Caco-2 (cell line): ENCODE measurements around the gene GAS7. TPM values are rescaled to one million over a fixed set of nuclear protein-coding genes. Genes with fewer than 3 reads are reported as not detected.

Experiments used
- BruUV-seq: library from RNA; stranded (reverse); fragments of 400-500 nt; replicated peaks from 2 replicates; lab custom pipeline; 2021; lab: Mats Ljungman, UMichigan
- CTCF ChIA-PET: fragments of 300-600 bp; sonication (Branson Sonifier 250); formaldehyde crosslinking; loops from one replicate; lab custom pipeline; 2022; ENCODE audit warnings: antibody characterized with exemption; lab: Charles Lee
- POLR2A ChIA-PET: fragments of 300-600 bp; sonication (Branson Sonifier 250); formaldehyde crosslinking; loops from one replicate; lab custom pipeline; 2022; ENCODE audit warnings: antibody characterized with exemption; lab: Charles Lee
- DNase-seq, 2 experiments: peaks; one replicate each; pipeline versions ENCODE4 v3.0.0 to v3.0.0-alpha.2; 2020 to 2022
- H3K27me3 ChIP-seq: replicated peaks from 2 replicates; pipeline ENCODE4 v1.6.0; 2011; ENCODE audit warnings: low read length; ENCODE audit not compliant: control insufficient read depth, insufficient read depth
- H3K36me3 ChIP-seq: 2 replicates; pipeline ENCODE4 v1.5.1; 2011; ENCODE audit warnings: low read length; ENCODE audit not compliant: control insufficient read depth, insufficient read depth
- H3K4me1 ChIP-seq: fragments of 250-450 bp; sonication (Bioruptor Pico); 2 replicates; pipeline ENCODE4 v1.5.1; 2020; ENCODE audit warnings: mild to moderate bottlenecking
- H3K4me3 ChIP-seq: 2 replicates; pipeline ENCODE4 v1.5.1; 2011; ENCODE audit warnings: low read depth, mild to moderate bottlenecking, control low read depth, low read length
- H3K9me3 ChIP-seq: fragments of 250-450 bp; sonication (Bioruptor Pico); 2 replicates; pipeline ENCODE4 v1.5.1; 2020; ENCODE audit warnings: mild to moderate bottlenecking, moderate library complexity
- H3K27ac Mint-ChIP-seq: one replicate; pipeline ENCODE4 v1.8.0; 2022; ENCODE audit warnings: mixed read lengths; ENCODE audit not compliant: unreplicated experiment
- H3K27me3 Mint-ChIP-seq: one replicate; pipeline ENCODE4 v1.8.0; 2022; ENCODE audit warnings: mixed read lengths; ENCODE audit not compliant: insufficient read depth, unreplicated experiment
- H3K36me3 Mint-ChIP-seq: one replicate; pipeline ENCODE4 v1.8.0; 2022; ENCODE audit warnings: mild to moderate bottlenecking, mixed read lengths; ENCODE audit not compliant: insufficient read depth, unreplicated experiment
- H3K4me1 Mint-ChIP-seq: one replicate; pipeline ENCODE4 v1.8.0; 2022; ENCODE audit warnings: low read depth, mixed read lengths; ENCODE audit not compliant: unreplicated experiment
- H3K4me3 Mint-ChIP-seq: one replicate; pipeline ENCODE4 v1.8.0; 2022; ENCODE audit warnings: mild to moderate bottlenecking, moderate library complexity, mixed read lengths; ENCODE audit not compliant: unreplicated experiment
- H3K9me3 Mint-ChIP-seq: one replicate; pipeline ENCODE4 v1.8.0; 2022; ENCODE audit warnings: mixed read lengths; ENCODE audit not compliant: unreplicated experiment
- intact Hi-C: fragments of 100-400 bp; cut with micrococcal nuclease; formaldehyde crosslinking; loops from one replicate; pipeline ENCODE4 v1.10.0; 2022; ENCODE audit not compliant: unreplicated experiment
- total RNA-seq: library from RNA; stranded (reverse); gene quantifications from 2 replicates; pipeline ENCODE4 v1.2.3, GENCODE V29; 2022
- TF ChIP-seq, protein P1 (sequence below), 2 experiments: fragments of 200-600 bp in 1 of 2; IDR thresholded peaks; 1 replicate in 1 of 2; 2 replicates in 1 of 2; pipeline versions ENCODE4 v1.5.1 to v1.8.0; 2011 to 2022; ENCODE audit warnings: antibody characterized with exemption in 1 of 2, control low read depth in 1 of 2, inconsistent platforms in 1 of 2, low read depth in 1 of 2, low read length in 1 of 2, mild to moderate bottlenecking in 1 of 2, moderate library complexity in 1 of 2; ENCODE audit not compliant: insufficient read depth in 1 of 2, severe bottlenecking in 1 of 2, unreplicated experiment in 1 of 2

Gene GAS7
- total RNA-seq, 1 experiment from 2014 or later: 0.34 TPM

DNA sequence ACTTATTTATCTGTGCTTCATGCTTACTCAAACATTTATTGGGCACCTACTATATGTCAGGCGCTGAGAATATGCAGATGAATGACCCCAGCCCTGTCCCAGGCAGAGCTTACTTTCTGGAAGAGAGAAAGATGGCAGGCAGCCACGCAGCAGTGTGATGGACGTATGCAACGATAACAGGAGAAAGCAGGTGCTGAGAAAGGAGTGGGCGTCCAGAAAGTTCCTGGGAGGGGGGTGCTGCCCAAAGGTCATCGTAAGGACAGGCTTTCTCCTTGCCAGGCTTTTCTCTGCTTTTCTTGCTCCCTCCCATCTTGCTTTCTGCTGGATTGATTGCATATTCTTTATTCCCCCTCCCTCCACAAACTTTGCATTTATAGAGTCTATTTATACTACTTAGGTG, 124.5 kb downstream of the GAS7 start:
- ChIA-PET POLR2A (no interaction called here), CTCF (no interaction called here)
- no peak for DNase-seq
- Mint-ChIP-seq H3K36me3 (no peaks in the 10 kb centered on the region), H3K4me1 (no peaks in the 10 kb centered on the region), H3K4me3 (no peak overlapping the region), H3K9me3 (peaks cover 18% of the 10 kb centered on the region), H3K27ac (no peak overlapping the region), H3K27me3 (peaks cover 2% of the 10 kb centered on the region)
- Histone ChIP-seq H3K9me3 (no peaks in the 10 kb centered on the region), H3K4me3 (no peak overlapping the region), H3K27me3 (no peaks in the 10 kb centered on the region), H3K36me3 (no peaks in the 10 kb centered on the region), H3K4me1 (no peaks in the 10 kb centered on the region)
- BruUV-seq: no TSS peak
- TF ChIP-seq, protein P1, sequence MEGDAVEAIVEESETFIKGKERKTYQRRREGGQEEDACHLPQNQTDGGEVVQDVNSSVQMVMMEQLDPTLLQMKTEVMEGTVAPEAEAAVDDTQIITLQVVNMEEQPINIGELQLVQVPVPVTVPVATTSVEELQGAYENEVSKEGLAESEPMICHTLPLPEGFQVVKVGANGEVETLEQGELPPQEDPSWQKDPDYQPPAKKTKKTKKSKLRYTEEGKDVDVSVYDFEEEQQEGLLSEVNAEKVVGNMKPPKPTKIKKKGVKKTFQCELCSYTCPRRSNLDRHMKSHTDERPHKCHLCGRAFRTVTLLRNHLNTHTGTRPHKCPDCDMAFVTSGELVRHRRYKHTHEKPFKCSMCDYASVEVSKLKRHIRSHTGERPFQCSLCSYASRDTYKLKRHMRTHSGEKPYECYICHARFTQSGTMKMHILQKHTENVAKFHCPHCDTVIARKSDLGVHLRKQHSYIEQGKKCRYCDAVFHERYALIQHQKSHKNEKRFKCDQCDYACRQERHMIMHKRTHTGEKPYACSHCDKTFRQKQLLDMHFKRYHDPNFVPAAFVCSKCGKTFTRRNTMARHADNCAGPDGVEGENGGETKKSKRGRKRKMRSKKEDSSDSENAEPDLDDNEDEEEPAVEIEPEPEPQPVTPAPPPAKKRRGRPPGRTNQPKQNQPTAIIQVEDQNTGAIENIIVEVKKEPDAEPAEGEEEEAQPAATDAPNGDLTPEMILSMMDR (IDR thresholded peaks at IDR 0.05; ENCODE audit: insufficient read depth in 1 of 2, low read depth in 1 of 2, low read length in 1 of 2, severe bottlenecking in 1 of 2, unreplicated experiment in 1 of 2): no peak
- intact Hi-C loops: no loop called here

DNA sequence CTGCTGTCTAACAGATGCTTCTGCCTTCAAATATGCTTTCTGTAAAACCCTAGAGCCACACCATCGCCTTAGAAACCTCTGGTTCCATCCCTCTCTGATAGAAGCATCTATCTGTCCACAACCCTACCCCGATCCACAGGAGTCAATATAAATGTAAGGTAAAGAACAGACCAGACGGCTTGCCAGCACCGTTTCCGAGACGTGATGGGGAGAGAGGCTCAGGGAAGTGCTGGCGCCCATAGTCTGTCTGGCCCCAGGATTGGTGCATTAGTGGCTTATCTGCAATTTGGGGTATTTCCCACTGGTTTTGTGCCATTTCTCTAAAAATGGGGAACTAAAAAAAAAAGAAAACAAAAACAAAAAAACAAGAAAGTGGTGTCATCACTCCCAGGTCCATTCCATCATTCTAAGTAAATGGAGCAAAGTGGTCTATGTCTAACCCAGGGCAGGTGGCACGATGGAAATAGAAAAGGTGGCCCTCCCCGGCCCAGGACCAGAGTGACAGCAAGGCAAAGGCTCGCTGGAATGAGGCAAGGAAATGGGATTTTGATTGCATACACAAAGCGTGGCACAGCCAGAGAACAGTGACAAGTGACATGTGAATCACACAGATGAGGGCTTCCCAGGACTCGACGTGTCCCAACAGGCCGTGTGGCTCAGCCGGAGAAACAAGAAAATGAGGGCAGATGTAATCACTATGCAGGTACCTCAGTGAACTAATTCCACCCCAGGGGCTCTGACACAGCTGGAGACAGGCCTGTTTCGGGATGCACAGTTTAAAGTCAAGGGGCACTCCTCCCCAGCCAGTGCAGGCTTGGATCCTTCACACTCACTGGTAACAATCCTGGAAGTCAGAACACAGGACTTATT, 125.6 kb downstream of the GAS7 start:
- Histone ChIP-seq H3K36me3 (no peaks in the 10 kb centered on the region), H3K27me3 (no peaks in the 10 kb centered on the region), H3K9me3 (no peaks in the 10 kb centered on the region), H3K4me1 (no peaks in the 10 kb centered on the region), H3K4me3 (no peak overlapping the region)
- H3K27me3 Mint-ChIP-seq: peaks cover 2% of the 10 kb centered on the region
- peak in 1 of 2 experiments; percentile 37 for DNase-seq
- ChIA-PET CTCF (no interaction called here), POLR2A (no interaction called here)
- no peaks in the 10 kb centered on the region for H3K4me1 Mint-ChIP-seq
- H3K27ac Mint-ChIP-seq: no peak overlapping the region
- no TSS peak for BruUV-seq
- TF ChIP-seq, protein P1 (IDR thresholded peaks at IDR 0.05; ENCODE audit: insufficient read depth in 1 of 2, low read depth in 1 of 2, low read length in 1 of 2, severe bottlenecking in 1 of 2, unreplicated experiment in 1 of 2): no peak
- H3K9me3 Mint-ChIP-seq: peaks cover 7% of the 10 kb centered on the region
- intact Hi-C loops: no loop called here
- no peaks in the 10 kb centered on the region for H3K36me3 Mint-ChIP-seq
- H3K4me3 Mint-ChIP-seq: no peak overlapping the region

GRCh38 chr17:10072086-10072485, 126.3 kb downstream of the GAS7 start:
- BruUV-seq: no TSS peak
- H3K27me3 Mint-ChIP-seq: peaks cover 2% of the 10 kb centered on the region
- TF ChIP-seq, protein P1 (IDR thresholded peaks at IDR 0.05; ENCODE audit: insufficient read depth in 1 of 2, low read depth in 1 of 2, low read length in 1 of 2, severe bottlenecking in 1 of 2, unreplicated experiment in 1 of 2): no peak
- no peaks in the 10 kb centered on the region for H3K4me1 ChIP-seq
- no peak for DNase-seq
- H3K4me3 Mint-ChIP-seq: no peak overlapping the region
- H3K9me3 ChIP-seq: no peaks in the 10 kb centered on the region
- intact Hi-C loops: no loop called here
- no peak overlapping the region for H3K27ac Mint-ChIP-seq
- H3K4me1 Mint-ChIP-seq: no peaks in the 10 kb centered on the region
- CTCF ChIA-PET: no interaction called here
- H3K4me3 ChIP-seq: no peak overlapping the region
- H3K36me3 ChIP-seq: no peaks in the 10 kb centered on the region
- POLR2A ChIA-PET: no interaction called here
- no peaks in the 10 kb centered on the region for H3K36me3 Mint-ChIP-seq
- no peaks in the 10 kb centered on the region for H3K9me3 Mint-ChIP-seq
- no peaks in the 10 kb centered on the region for H3K27me3 ChIP-seq
